Neural cell (in vitro differentiated cells): ENCODE data around the gene PREX1.

Experiments
- CTCF ChIP-seq: fragments of 450-650 bp; IDR thresholded peaks from 2 replicates; pipeline ENCODE4 v1.5.1; 2014; ENCODE audit warnings: antibody characterized with exemption, mild to moderate bottlenecking, moderate library complexity; ENCODE audit not compliant: poor library complexity, severe bottlenecking
- EZH2 ChIP-seq: fragments of 200-600, 300-800 bp; shearing (Covaris generic), sonication (generic); IDR thresholded peaks from 2 replicates; pipeline ENCODE4 v1.6.1; 2014; ENCODE audit warnings: antibody characterized with exemption, low read length, borderline replicate concordance, mild to moderate bottlenecking; ENCODE audit not compliant: insufficient read depth, poor library complexity, severe bottlenecking
- RAD21 ChIP-seq: fragments of 450-650 bp; conservative IDR thresholded peaks from 2 replicates; pipeline ENCODE4 v1.6.1; 2014; ENCODE audit warnings: antibody characterized with exemption, mild to moderate bottlenecking, moderate library complexity
- REST ChIP-seq: IDR thresholded peaks from 2 replicates; pipeline ENCODE4 v1.6.1; 2012; ENCODE audit warnings: borderline replicate concordance

GRCh38 chr20:48807051-48807450, 20.7 kb downstream of the PREX1 start:
- TF ChIP-seq CTCF = no peak
- TF ChIP-seq EZH2 = no peak
- TF ChIP-seq RAD21 = no peak
- no peak for TF ChIP-seq REST
